Measurements from ENCODE around the gene XRCC4.

XRCC4 gene

GRCh38 chr5:83157163-83157562, 79.8 kb downstream of the XRCC4 start:
- no peak overlapping the region for H3K4me3 ChIP-seq (ENCODE audit: low read depth, low read length)

GRCh38 chr5:83162601-83163000, 85.3 kb downstream of the XRCC4 start:
- H3K4me3 ChIP-seq (ENCODE audit: low read depth, low read length): no peak overlapping the region
- no peak for DNase-seq (ENCODE audit: low read depth)

More at GRCh38 chr5:83157163-83157562, 79.8 kb downstream of the XRCC4 start:
- DNase-seq (ENCODE audit: low read depth): no peak

GRCh38 chr5:83167538-83167937, 90.2 kb downstream of the XRCC4 start:
- DNase-seq (ENCODE audit: low read depth): no peak
- no peak overlapping the region for H3K4me3 ChIP-seq (ENCODE audit: low read depth, low read length)

- DNase-seq (ENCODE audit: low read depth): no peak
- H3K4me3 ChIP-seq (ENCODE audit: low read depth, low read length): no peak overlapping the region
These were observed 92.4 kb downstream of the XRCC4 start for GRCh38 chr5:83169571-83170337.

GRCh38 chr5:83172011-83172410, 94.7 kb downstream of the XRCC4 start:
- H3K4me3 ChIP-seq (ENCODE audit: low read depth, low read length): no peak overlapping the region
- no peak for DNase-seq (ENCODE audit: low read depth)

GRCh38 chr5:83172655-83173054, 95.3 kb downstream of the XRCC4 start:
- DNase-seq (ENCODE audit: low read depth): no peak
- H3K4me3 ChIP-seq (ENCODE audit: low read depth, low read length): no peak overlapping the region

GRCh38 chr5:83173826-83174225, 96.5 kb downstream of the XRCC4 start:
- no peak for DNase-seq (ENCODE audit: low read depth)
- no peak overlapping the region for H3K4me3 ChIP-seq (ENCODE audit: low read depth, low read length)

- no peak overlapping the region for H3K4me3 ChIP-seq (ENCODE audit: low read depth, low read length)
- DNase-seq (ENCODE audit: low read depth): no peak
These were observed 100.5 kb downstream of the XRCC4 start for GRCh38 chr5:83177803-83178202.

- no peak overlapping the region for H3K4me3 ChIP-seq (ENCODE audit: low read depth, low read length)
- no peak for DNase-seq (ENCODE audit: low read depth)
These were observed 102.6 kb downstream of the XRCC4 start for GRCh38 chr5:83179966-83180365.

GRCh38 chr5:83184534-83184933, 107.2 kb downstream of the XRCC4 start:
- H3K4me3 ChIP-seq (ENCODE audit: low read depth, low read length): no peak overlapping the region
- no peak for DNase-seq (ENCODE audit: low read depth)

GRCh38 chr5:83192947-83193346, 115.6 kb downstream of the XRCC4 start:
- H3K4me3 ChIP-seq (ENCODE audit: low read depth, low read length): no peak overlapping the region
- DNase-seq (ENCODE audit: low read depth): no peak

GRCh38 chr5:83197326-83197967, 120.1 kb downstream of the XRCC4 start:
- no peak for DNase-seq (ENCODE audit: low read depth)
- H3K4me3 ChIP-seq (ENCODE audit: low read depth, low read length): no peak overlapping the region

- DNase-seq (ENCODE audit: low read depth): no peak
These were observed 121.8 kb downstream of the XRCC4 start for GRCh38 chr5:83199126-83199525.

GRCh38 chr5:83204651-83205050, 127.3 kb downstream of the XRCC4 start:
- H3K4me3 ChIP-seq (ENCODE audit: low read depth, low read length): no peak overlapping the region
- no peak for DNase-seq (ENCODE audit: low read depth)

More at GRCh38 chr5:83199126-83199525, 121.8 kb downstream of the XRCC4 start:
- no peak overlapping the region for H3K4me3 ChIP-seq (ENCODE audit: low read depth, low read length)

- no peak for DNase-seq (ENCODE audit: low read depth)
These were observed 132.6 kb downstream of the XRCC4 start for GRCh38 chr5:83209963-83210362.

GRCh38 chr5:83219077-83219476, 141.7 kb downstream of the XRCC4 start:
- DNase-seq (ENCODE audit: low read depth): no peak
- no peak overlapping the region for H3K4me3 ChIP-seq (ENCODE audit: low read depth, low read length)

More at GRCh38 chr5:83209963-83210362, 132.6 kb downstream of the XRCC4 start:
- H3K4me3 ChIP-seq (ENCODE audit: low read depth, low read length): no peak overlapping the region

GRCh38 chr5:83219495-83219894, 142.1 kb downstream of the XRCC4 start:
- no peak overlapping the region for H3K4me3 ChIP-seq (ENCODE audit: low read depth, low read length)
- DNase-seq (ENCODE audit: low read depth): no peak

- no peak overlapping the region for H3K4me3 ChIP-seq (ENCODE audit: low read depth, low read length)
These were observed 143.0 kb downstream of the XRCC4 start for GRCh38 chr5:83220331-83220730.

GRCh38 chr5:83222906-83223305, 145.6 kb downstream of the XRCC4 start:
- DNase-seq (ENCODE audit: low read depth): no peak
- H3K4me3 ChIP-seq (ENCODE audit: low read depth, low read length): no peak overlapping the region

More at GRCh38 chr5:83220331-83220730, 143.0 kb downstream of the XRCC4 start:
- DNase-seq (ENCODE audit: low read depth): no peak

- DNase-seq (ENCODE audit: low read depth): no peak
- H3K4me3 ChIP-seq (ENCODE audit: low read depth, low read length): no peak overlapping the region
These were observed 150.3 kb downstream of the XRCC4 start for GRCh38 chr5:83227611-83228010.

- DNase-seq (ENCODE audit: low read depth): no peak
- no peak overlapping the region for H3K4me3 ChIP-seq (ENCODE audit: low read depth, low read length)
These were observed 153.2 kb downstream of the XRCC4 start for GRCh38 chr5:83230511-83230910.
